ENCODE results near the gene ZNF587.

The ZNF587 gene

GRCh38 chr19:57887195-57887941 lies 37.7 kb downstream of the ZNF587 start:
- no peak for DNase-seq

GRCh38 chr19:57888107-57888559 lies 38.5 kb downstream of the ZNF587 start:
- no peak for DNase-seq

- DNase-seq, result peak; percentile 80
Measured at GRCh38 chr19:57888560-57889231, 39.0 kb downstream of the ZNF587 start, which contains the start of gene ZNF814. TSS of gene ZNF814 (minus strand) at chr19:57889037. CDS start at chr19:57888802, 235 bp downstream.

GRCh38 chr19:57890706-57891105 lies 41.0 kb downstream of the ZNF587 start:
- DNase-seq, result peak; percentile 73

GRCh38 chr19:57900311-57900710 lies 50.7 kb downstream of the ZNF587 start:
- DNase-seq, result no peak

- no peak for DNase-seq
Measured at GRCh38 chr19:57903618-57904184, 54.0 kb downstream of the ZNF587 start.

- no peak for DNase-seq
Measured at GRCh38 chr19:57905258-57905657, 55.6 kb downstream of the ZNF587 start.

- DNase-seq, result no peak
Measured at GRCh38 chr19:57907394-57907793, 57.7 kb downstream of the ZNF587 start.

GRCh38 chr19:57914531-57914930 lies 64.9 kb downstream of the ZNF587 start:
- DNase-seq, result no peak
